IMR-90 (cell line): ENCODE data around the gene ADAMTS12. TPM values are rescaled to one million over a fixed set of nuclear protein-coding genes. Genes with fewer than 3 reads are reported as not detected.

ENCODE experiments used
- ATAC-seq: fragments of 200-7000 bp; cut with Tn5 transposase; 2 replicates; pipeline ENCODE4 v1.9.1; 2020; ENCODE audit warnings: low read depth, mild to moderate bottlenecking, moderate library complexity
- BruUV-seq: library from RNA; stranded (reverse); fragments of 400-500 nt; replicated peaks from 2 replicates; lab custom pipeline; 2021; lab: Mats Ljungman, UMichigan
- CTCF ChIA-PET: fragments of 300-600 bp; formaldehyde crosslinking; extraction: SDS; loops from one replicate; lab custom pipeline; 2021; ENCODE audit warnings: antibody characterized with exemption; lab: Yijun Ruan, JAX
- POLR2A ChIA-PET: fragments of 300-600 bp; sonication (Branson Sonifier 250); formaldehyde crosslinking; loops from one replicate; lab custom pipeline; 2022; ENCODE audit warnings: antibody characterized with exemption; ENCODE audit not compliant: unreplicated experiment; lab: Charles Lee
- DNase-seq: peaks from one replicate; pipeline ENCODE4 v3.0.0; 2013
- H2AFZ ChIP-seq: replicated peaks from 2 replicates; pipeline ENCODE3; 2013; ENCODE audit warnings: low read length, mild to moderate bottlenecking; ENCODE audit not compliant: poor library complexity
- H2AK5ac ChIP-seq: 2 replicates; pipeline ENCODE4 v1.6.1; 2013; ENCODE audit warnings: low read depth, low read length, inconsistent platforms
- H2AK9ac ChIP-seq: replicated peaks from 2 replicates; pipeline ENCODE3; 2013; ENCODE audit warnings: mild to moderate bottlenecking, low read depth, low read length, moderate library complexity; ENCODE audit not compliant: poor library complexity
- H2BK120ac ChIP-seq: 2 replicates; pipeline ENCODE4 v1.6.1; 2013; ENCODE audit warnings: low read depth, low read length, inconsistent platforms
- H2BK15ac ChIP-seq: 3 replicates; pipeline ENCODE4 v1.6.1; 2013; ENCODE audit warnings: low read depth, low read length, inconsistent platforms
- H2BK20ac ChIP-seq: 2 replicates; pipeline ENCODE4 v1.6.1; 2013; ENCODE audit warnings: low read depth, mild to moderate bottlenecking, inconsistent platforms, low read length, moderate library complexity
- H2BK5ac ChIP-seq: 2 replicates; pipeline ENCODE4 v1.6.1; 2013; ENCODE audit warnings: mild to moderate bottlenecking, low read depth, low read length, inconsistent platforms; ENCODE audit not compliant: poor library complexity, severe bottlenecking
- H3K14ac ChIP-seq: replicated peaks from 2 replicates; pipeline ENCODE4 v1.6.1; 2013; ENCODE audit warnings: low read depth, low read length, inconsistent platforms
- H3K18ac ChIP-seq: 2 replicates; pipeline ENCODE4 v1.6.1; 2013; ENCODE audit warnings: low read depth, low read length, control low read depth
- H3K23ac ChIP-seq: 2 replicates; pipeline ENCODE4 v1.6.1; 2013; ENCODE audit warnings: low read depth, low read length, inconsistent platforms
- H3K27ac ChIP-seq: 2 replicates; pipeline ENCODE4 v1.5.1; 2013; ENCODE audit warnings: mild to moderate bottlenecking, control low read depth, low read length; ENCODE audit not compliant: insufficient read depth
- H3K27me3 ChIP-seq: 2 replicates; pipeline ENCODE4 v1.6.1; 2013; ENCODE audit warnings: low read length; ENCODE audit not compliant: control insufficient read depth, insufficient read depth
- H3K36me3 ChIP-seq: 2 replicates; pipeline ENCODE4 v1.6.1; 2013; ENCODE audit warnings: low read length, mixed read lengths; ENCODE audit not compliant: control insufficient read depth, insufficient read depth
- H3K4ac ChIP-seq: 2 replicates; pipeline ENCODE4 v1.6.1; 2013; ENCODE audit warnings: low read depth, low read length, inconsistent platforms
- H3K4me1 ChIP-seq: 2 replicates; pipeline ENCODE4 v1.6.1; 2013; ENCODE audit warnings: low read length, mixed read lengths; ENCODE audit not compliant: control insufficient read depth, insufficient read depth
- H3K4me2 ChIP-seq: 2 replicates; pipeline ENCODE4 v1.6.1; 2013; ENCODE audit warnings: low read depth, mild to moderate bottlenecking, control low read depth, low read length, moderate library complexity
- H3K4me3 ChIP-seq: 2 replicates; pipeline ENCODE4 v1.5.1; 2013; ENCODE audit warnings: low read depth, mild to moderate bottlenecking, control low read depth, low read length, moderate library complexity; ENCODE audit not compliant: insufficient read depth
- H3K56ac ChIP-seq: 2 replicates; pipeline ENCODE4 v1.6.1; 2013; ENCODE audit warnings: low read length, inconsistent platforms; ENCODE audit not compliant: insufficient read depth; ENCODE audit errors: extremely low read depth
- H3K79me1 ChIP-seq, 2 experiments: 2 replicates each; pipeline ENCODE4 v1.6.1; 2013; ENCODE audit warnings: low read length in 2 of 2, inconsistent platforms in 1 of 2, low read depth in 1 of 2
- H3K9ac ChIP-seq: 2 replicates; pipeline ENCODE4 v1.6.1; 2013; ENCODE audit warnings: low read depth, low read length, control low read depth
- H3K9me1 ChIP-seq: 2 replicates; pipeline ENCODE4 v1.6.1; 2013; ENCODE audit warnings: low read length, inconsistent platforms; ENCODE audit not compliant: insufficient read depth
- H3K9me3 ChIP-seq: 2 replicates; pipeline ENCODE4 v1.6.1; 2013; ENCODE audit warnings: low read length; ENCODE audit not compliant: control insufficient read depth, insufficient read depth
- H4K20me1 ChIP-seq: 2 replicates; pipeline ENCODE4 v1.6.1; 2013; ENCODE audit warnings: low read length, inconsistent platforms; ENCODE audit not compliant: insufficient read depth
- H4K5ac ChIP-seq: 2 replicates; pipeline ENCODE4 v1.6.1; 2013; ENCODE audit warnings: mild to moderate bottlenecking, low read depth, low read length, control low read depth
- H4K8ac ChIP-seq, 2 experiments: 2 replicates each; pipeline ENCODE4 v1.6.1; 2013; ENCODE audit warnings: low read depth in 2 of 2, low read length in 2 of 2, control low read depth in 1 of 2, inconsistent platforms in 1 of 2
- H4K91ac ChIP-seq: 2 replicates; pipeline ENCODE4 v1.6.1; 2013; ENCODE audit warnings: low read depth, low read length, inconsistent platforms; ENCODE audit not compliant: insufficient read depth
- CEBPB ChIP-seq: IDR thresholded peaks from 2 replicates; pipeline ENCODE4 v1.6.1; 2012; ENCODE audit warnings: low read depth, low read length, improper control_type of control experiment
- MXI1 ChIP-seq: IDR thresholded peaks from 2 replicates; pipeline ENCODE4 v1.6.1; 2012; ENCODE audit warnings: low read depth, mild to moderate bottlenecking, low read length, moderate library complexity, borderline replicate concordance
- NFE2L2 ChIP-seq: fragments of 150-350 bp; IDR thresholded peaks from 2 replicates; pipeline ENCODE4 v1.6.1; 2016; ENCODE audit warnings: low read depth, mild to moderate bottlenecking, low read length
- POLR2A ChIP-seq: IDR thresholded peaks from 2 replicates; pipeline ENCODE4 v1.6.1; 2012; ENCODE audit warnings: mild to moderate bottlenecking, low read depth, low read length
- WGBS, 2 experiments: methylation state at CpG; one replicate each; pipeline versions ENCODE4 v1.1.5 to v1.1.7; 2013; ENCODE audit warnings: missing lambda C conversion rate in 2 of 2; ENCODE audit not compliant: insufficient read length in 1 of 2; ENCODE audit errors: extremely low coverage in 2 of 2; 5-methylcytosine and 5-hydroxymethylcytosine counted together
- dilution Hi-C: fragments of 300-500 bp; cut with HindIII; formaldehyde crosslinking; loops from one replicate; pipeline ENCODE4 v1.14.3; 2018; ENCODE audit warnings: low sequenced_read_pairs; ENCODE audit not compliant: unreplicated experiment
- in situ Hi-C: fragments of 300-500 bp; cut with MboI; formaldehyde crosslinking; loops from 3 replicates; pipeline ENCODE4 v1.14.3; 2019; ENCODE audit warnings: low sequenced_read_pairs, inconsistent platforms, mixed read lengths
- intact Hi-C: fragments of 100-400 bp; cut with micrococcal nuclease; formaldehyde crosslinking; loops from 2 replicates; pipeline ENCODE4 v1.10.0; 2022
- polyA plus RNA-seq, 3 experiments: library from polyadenylated mRNA; depleted of rRNA; stranded (reverse); fragments of >200 nt; gene quantifications; 2 replicates each; pipeline ENCODE4 v1.2.3, GENCODE V29; 2012; ENCODE audit warnings: low replicate concordance in 1 of 3
- total RNA-seq: library from RNA; depleted of rRNA; stranded (reverse); fragments of >200 nt; gene quantifications from 2 replicates; pipeline ENCODE4 v1.2.3, GENCODE V29; 2012

ADAMTS12 gene
- total and polyA plus RNA-seq, 2 of the 4 experiments (the other 2 are of a cell fraction) = 27.3 to 51.3 TPM

DNA sequence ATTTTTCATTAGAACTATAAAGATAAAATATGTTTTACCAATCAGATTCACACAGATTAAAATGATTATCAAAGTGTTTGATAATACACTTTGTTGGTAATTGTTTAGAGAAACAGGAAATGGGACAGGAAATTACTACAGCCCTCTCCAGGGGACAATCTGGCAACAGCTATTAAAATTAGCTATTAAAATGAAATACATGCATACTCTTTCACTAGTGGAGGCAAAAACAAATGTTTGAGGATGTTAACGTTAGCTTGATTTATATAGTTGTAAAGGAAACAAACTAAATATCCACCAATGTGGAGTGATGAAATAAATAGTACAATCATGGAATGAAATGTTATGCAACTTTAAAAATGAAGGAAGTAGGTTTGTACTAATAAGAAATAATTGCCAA, 397.3 kb downstream of the ADAMTS12 start:
- BruUV-seq = no TSS peak
- H3K4me1 ChIP-seq = peaks cover 3% of the 10 kb centered on the region; the same call in 1 of the 2 replicates
- H3K18ac ChIP-seq = no peak overlapping the region
- H3K27me3 ChIP-seq = no peaks in the 10 kb centered on the region
- no peak overlapping the region for H2AFZ ChIP-seq
- H2AK9ac ChIP-seq = no peak overlapping the region
- H2AK5ac ChIP-seq = no peak overlapping the region
- ChIA-PET POLR2A (no interaction called here), CTCF (no interaction called here)
- H3K9ac ChIP-seq = no peak overlapping the region
- H3K4me2 ChIP-seq = no peak overlapping the region
- no peaks in the 10 kb centered on the region; the same call in none of the 2 replicates for H3K9me1 ChIP-seq
- H3K14ac ChIP-seq = no peak overlapping the region
- dilution Hi-C loops = no loop called here
- H3K9me3 ChIP-seq = no peaks in the 10 kb centered on the region
- no peak overlapping the region for H3K56ac ChIP-seq
- no peak for ATAC-seq
- H2BK15ac ChIP-seq = no peak overlapping the region
- H3K79me1 ChIP-seq = no peaks in the 10 kb centered on the region
- no peak overlapping the region for H3K27ac ChIP-seq
- H3K4ac ChIP-seq = no peak overlapping the region
- no peak overlapping the region for H4K8ac ChIP-seq
- in situ Hi-C loops = no loop called here
- no peaks in the 10 kb centered on the region for H4K20me1 ChIP-seq
- H2BK20ac ChIP-seq = no peak overlapping the region
- H3K4me3 ChIP-seq = no peak overlapping the region
- no peak for TF ChIP-seq MXI1
- TF ChIP-seq CEBPB = peak; percentile 29; the same call in 1 of the 2 replicates
- TF ChIP-seq NFE2L2 = no peak
- TF ChIP-seq POLR2A = no peak
- no peak overlapping the region for H2BK5ac ChIP-seq
- no CpG with 5 or more reads among the region's 1 CpG for WGBS, 2 experiments
- no peaks in the 10 kb centered on the region for H3K36me3 ChIP-seq
- H4K91ac ChIP-seq = no peak overlapping the region
- no peak overlapping the region for H4K5ac ChIP-seq
- intact Hi-C loops = no loop called here
- H3K23ac ChIP-seq = no peak overlapping the region
- no peak overlapping the region for H2BK120ac ChIP-seq
- no peak for DNase-seq
